ENCODE measurements around the gene EIF2B4. TPM values are rescaled to one million over a fixed set of nuclear protein-coding genes. Genes with fewer than 3 reads are reported as not detected.

EIF2B4 gene
- total and polyA plus RNA-seq, 2 of the 13 experiments (the other 11 are each of a cell fraction or from before 2014, with no cell fraction given) = 91.5 to 96.4 TPM

- TF ChIP-seq FOXO4 (CRISPR knock-in tag; conservative IDR thresholded peaks at IDR 0.05) (no peak), CBX5 (CRISPR knock-in tag; IDR thresholded peaks at IDR 0.05; ENCODE audit: borderline replicate concordance) (peak; percentile 91; the same call in 1 of the 2 replicates), NFKBIZ (CRISPR knock-in tag; IDR thresholded peaks at IDR 0.05) (peak; percentile 23; the same call in 1 of the 2 replicates), PCBP2 (optimal IDR thresholded peaks at IDR 0.05; ENCODE audit: low read depth, low read length, poor library complexity, severe bottlenecking) (no peak), KAT8 (CRISPR knock-in tag; IDR thresholded peaks at IDR 0.05) (peak; percentile 93), HDAC6 (IDR thresholded peaks at IDR 0.05; ENCODE audit: low read depth, low read length) (no peak), TOPORS (CRISPR knock-in tag; IDR thresholded peaks at IDR 0.05) (no peak), ZBTB14 (CRISPR knock-in tag; IDR thresholded peaks at IDR 0.05) (no peak), RARG (CRISPR knock-in tag; IDR thresholded peaks at IDR 0.05; ENCODE audit: low read depth) (no peak), DMTF1 (CRISPR knock-in tag; IDR thresholded peaks at IDR 0.05) (no peak), DNMT1 (CRISPR knock-in tag; IDR thresholded peaks at IDR 0.05) (no peak), ZNF704 (CRISPR knock-in tag; IDR thresholded peaks at IDR 0.05; ENCODE audit: borderline replicate concordance) (no peak), NFATC3 (CRISPR knock-in tag; IDR thresholded peaks at IDR 0.05) (0 out of 2 replicates have a peak, but pooled peaks have one; percentile 70), REL (CRISPR knock-in tag; conservative IDR thresholded peaks at IDR 0.05) (no peak), SKIL (CRISPR knock-in tag; IDR thresholded peaks at IDR 0.05; ENCODE audit: borderline replicate concordance) (no peak), ZSCAN31 (CRISPR knock-in tag; IDR thresholded peaks at IDR 0.05; ENCODE audit: low read depth) (peak; percentile 73), SMYD3 (CRISPR knock-in tag; IDR thresholded peaks at IDR 0.05) (no peak), TEAD3 (CRISPR knock-in tag; optimal IDR thresholded peaks at IDR 0.05; ENCODE audit: borderline replicate concordance) (peak; percentile 92), ZNF101 (CRISPR knock-in tag; IDR thresholded peaks at IDR 0.05; ENCODE audit: borderline replicate concordance, low read depth) (no peak), ZNF451 (CRISPR knock-in tag; IDR thresholded peaks at IDR 0.05) (peak; percentile 78; the same call in 1 of the 2 replicates), ZNF30 (CRISPR knock-in tag; IDR thresholded peaks at IDR 0.05) (no peak), HDAC2 (CRISPR knock-in tag; IDR thresholded peaks at IDR 0.05) (peak; percentile 93)
These were observed 49.1 kb downstream of the EIF2B4 start (continued) for GRCh38 chr2:27320958-27321543.
